ENCODE measurements around the gene GDAP1L1.
"Not testable (repeated sequence)": the region's sequence is repeated elsewhere in the genome, so short reads cannot be mapped to it uniquely, and the experiment has no call there.

- TF ChIP-seq HMGXB4 (CRISPR knock-in tag; IDR thresholded peaks at IDR 0.05; ENCODE audit: borderline replicate concordance); CTCF (IDR thresholded peaks at IDR 0.05); ELK1 (IDR thresholded peaks at IDR 0.05; ENCODE audit: low read depth, low read length); POLR2A (IDR thresholded peaks at IDR 0.05; ENCODE audit: low read length); JUNB (IDR thresholded peaks at IDR 0.05); JUN (IDR thresholded peaks at IDR 0.05); CEBPB (IDR thresholded peaks at IDR 0.05); EP300 (IDR thresholded peaks at IDR 0.05); HES2 (IDR thresholded peaks at IDR 0.05); BCL3 (IDR thresholded peaks at IDR 0.05); SMC3 (IDR thresholded peaks at IDR 0.05); REST (IDR thresholded peaks at IDR 0.05): not testable (repeated sequence)
Observed at GRCh38 chr20:44327748-44328147, 80.6 kb downstream of the GDAP1L1 start.
